ENCODE results near the gene RPLP1.

RPLP1 gene

DNA sequence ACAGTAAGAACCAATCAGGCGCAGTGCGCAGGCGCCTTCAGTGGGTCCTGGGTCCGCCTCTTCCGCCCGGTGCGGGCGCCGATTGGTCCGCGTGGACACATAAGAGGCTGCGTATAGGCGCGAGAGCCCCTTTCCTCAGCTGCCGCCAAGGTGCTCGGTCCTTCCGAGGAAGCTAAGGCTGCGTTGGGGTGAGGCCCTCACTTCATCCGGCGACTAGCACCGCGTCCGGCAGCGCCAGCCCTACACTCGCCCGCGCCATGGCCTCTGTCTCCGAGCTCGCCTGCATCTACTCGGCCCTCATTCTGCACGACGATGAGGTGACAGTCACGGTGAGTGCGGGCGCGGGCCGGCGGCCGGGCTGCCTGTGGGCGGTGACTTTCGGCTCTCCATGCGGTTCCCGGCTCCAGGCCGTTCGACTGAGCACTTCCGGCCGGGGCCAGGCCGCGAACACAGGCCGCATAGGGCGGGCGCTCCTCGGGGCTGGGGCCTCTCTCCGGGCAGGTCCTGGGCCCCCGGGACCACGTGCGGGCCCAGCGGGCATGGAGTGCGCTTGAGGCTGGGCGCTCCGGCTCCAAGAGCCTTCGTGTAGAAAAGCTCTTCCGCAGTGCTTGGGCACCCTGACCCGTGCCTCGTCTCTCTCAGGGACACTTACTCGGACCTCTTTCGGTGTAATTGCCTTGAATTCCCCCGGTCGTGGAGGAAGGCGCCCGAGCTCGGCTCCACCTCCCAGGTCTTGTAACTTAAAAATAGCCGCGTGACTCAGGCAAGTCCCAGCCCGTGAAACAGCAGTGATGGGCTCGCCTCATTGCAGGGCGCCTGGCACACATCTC is at the start of gene RPLP1:
TSS of gene RPLP1 (plus strand) at position 127 of the 830 bp plus-strand sequence. CDS start at position 258, 131 bp downstream.
- TF ChIP-seq CREB1 (IDR thresholded peaks at IDR 0.05; ENCODE audit: low read depth) = no peak
- TF ChIP-seq RAD21 (IDR thresholded peaks at IDR 0.05; ENCODE audit: low read depth) = no peak
- TF ChIP-seq, protein P1, sequence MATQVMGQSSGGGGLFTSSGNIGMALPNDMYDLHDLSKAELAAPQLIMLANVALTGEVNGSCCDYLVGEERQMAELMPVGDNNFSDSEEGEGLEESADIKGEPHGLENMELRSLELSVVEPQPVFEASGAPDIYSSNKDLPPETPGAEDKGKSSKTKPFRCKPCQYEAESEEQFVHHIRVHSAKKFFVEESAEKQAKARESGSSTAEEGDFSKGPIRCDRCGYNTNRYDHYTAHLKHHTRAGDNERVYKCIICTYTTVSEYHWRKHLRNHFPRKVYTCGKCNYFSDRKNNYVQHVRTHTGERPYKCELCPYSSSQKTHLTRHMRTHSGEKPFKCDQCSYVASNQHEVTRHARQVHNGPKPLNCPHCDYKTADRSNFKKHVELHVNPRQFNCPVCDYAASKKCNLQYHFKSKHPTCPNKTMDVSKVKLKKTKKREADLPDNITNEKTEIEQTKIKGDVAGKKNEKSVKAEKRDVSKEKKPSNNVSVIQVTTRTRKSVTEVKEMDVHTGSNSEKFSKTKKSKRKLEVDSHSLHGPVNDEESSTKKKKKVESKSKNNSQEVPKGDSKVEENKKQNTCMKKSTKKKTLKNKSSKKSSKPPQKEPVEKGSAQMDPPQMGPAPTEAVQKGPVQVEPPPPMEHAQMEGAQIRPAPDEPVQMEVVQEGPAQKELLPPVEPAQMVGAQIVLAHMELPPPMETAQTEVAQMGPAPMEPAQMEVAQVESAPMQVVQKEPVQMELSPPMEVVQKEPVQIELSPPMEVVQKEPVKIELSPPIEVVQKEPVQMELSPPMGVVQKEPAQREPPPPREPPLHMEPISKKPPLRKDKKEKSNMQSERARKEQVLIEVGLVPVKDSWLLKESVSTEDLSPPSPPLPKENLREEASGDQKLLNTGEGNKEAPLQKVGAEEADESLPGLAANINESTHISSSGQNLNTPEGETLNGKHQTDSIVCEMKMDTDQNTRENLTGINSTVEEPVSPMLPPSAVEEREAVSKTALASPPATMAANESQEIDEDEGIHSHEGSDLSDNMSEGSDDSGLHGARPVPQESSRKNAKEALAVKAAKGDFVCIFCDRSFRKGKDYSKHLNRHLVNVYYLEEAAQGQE (IDR thresholded peaks at IDR 0.05; ENCODE audit: low read depth) = 0 out of 2 replicates have a peak, but pooled peaks have one; percentile 24
- TF ChIP-seq TCF12 (IDR thresholded peaks at IDR 0.05; ENCODE audit: low read depth) = peak; percentile 58
- TF ChIP-seq EGR1 (IDR thresholded peaks at IDR 0.05) = no peak
- peak; percentile 100 for TF ChIP-seq TAF1 (IDR thresholded peaks at IDR 0.05; ENCODE audit: low read depth)
- TF ChIP-seq, protein P2, sequence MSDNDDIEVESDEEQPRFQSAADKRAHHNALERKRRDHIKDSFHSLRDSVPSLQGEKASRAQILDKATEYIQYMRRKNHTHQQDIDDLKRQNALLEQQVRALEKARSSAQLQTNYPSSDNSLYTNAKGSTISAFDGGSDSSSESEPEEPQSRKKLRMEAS (IDR thresholded peaks at IDR 0.05) = peak; percentile 90
- TF ChIP-seq YY1 (IDR thresholded peaks at IDR 0.05; ENCODE audit: low read depth) = peak; percentile 75
- peak; percentile 8; the same call in 1 of the 2 replicates for TF ChIP-seq NFIC (IDR thresholded peaks at IDR 0.05)
- no peak for TF ChIP-seq ZBTB7A (IDR thresholded peaks at IDR 0.05; ENCODE audit: low read depth)
- TF ChIP-seq, protein P3, sequence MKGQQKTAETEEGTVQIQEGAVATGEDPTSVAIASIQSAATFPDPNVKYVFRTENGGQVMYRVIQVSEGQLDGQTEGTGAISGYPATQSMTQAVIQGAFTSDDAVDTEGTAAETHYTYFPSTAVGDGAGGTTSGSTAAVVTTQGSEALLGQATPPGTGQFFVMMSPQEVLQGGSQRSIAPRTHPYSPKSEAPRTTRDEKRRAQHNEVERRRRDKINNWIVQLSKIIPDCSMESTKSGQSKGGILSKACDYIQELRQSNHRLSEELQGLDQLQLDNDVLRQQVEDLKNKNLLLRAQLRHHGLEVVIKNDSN (IDR thresholded peaks at IDR 0.05) = peak; percentile 50
- TF ChIP-seq CEBPB (IDR thresholded peaks at IDR 0.05) = no peak
- TF ChIP-seq EP300 (IDR thresholded peaks at IDR 0.05; ENCODE audit: borderline replicate concordance) = no peak
- peak; percentile 27; the same call in 1 of the 2 replicates for TF ChIP-seq FOXM1 (IDR thresholded peaks at IDR 0.05; ENCODE audit: borderline replicate concordance, low read depth)

DNA sequence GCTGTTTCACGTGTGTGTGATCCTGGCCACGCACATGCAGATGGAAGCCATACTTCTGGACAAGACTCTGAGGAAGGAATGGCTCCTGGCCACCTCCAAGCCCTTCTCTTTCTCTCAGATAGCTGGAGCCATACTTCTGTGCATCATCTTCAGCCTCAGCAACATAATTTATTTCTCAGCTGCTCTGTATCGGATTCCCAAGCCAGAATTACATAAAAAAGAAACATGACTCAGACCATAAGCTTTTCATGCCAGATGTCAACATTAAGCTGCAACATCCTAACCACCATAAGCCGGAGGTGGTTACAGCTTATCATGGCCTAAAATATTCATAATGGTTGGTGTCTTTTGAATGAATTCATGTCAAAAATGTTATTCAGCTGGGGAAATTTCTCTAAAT is 49.0 kb upstream of the RPLP1 start:
- TF ChIP-seq, protein P1 (IDR thresholded peaks at IDR 0.05; ENCODE audit: low read depth) = no peak
- no peak for TF ChIP-seq YY1 (IDR thresholded peaks at IDR 0.05; ENCODE audit: low read depth)
- no peak for TF ChIP-seq CREB1 (IDR thresholded peaks at IDR 0.05; ENCODE audit: low read depth)

DNA sequence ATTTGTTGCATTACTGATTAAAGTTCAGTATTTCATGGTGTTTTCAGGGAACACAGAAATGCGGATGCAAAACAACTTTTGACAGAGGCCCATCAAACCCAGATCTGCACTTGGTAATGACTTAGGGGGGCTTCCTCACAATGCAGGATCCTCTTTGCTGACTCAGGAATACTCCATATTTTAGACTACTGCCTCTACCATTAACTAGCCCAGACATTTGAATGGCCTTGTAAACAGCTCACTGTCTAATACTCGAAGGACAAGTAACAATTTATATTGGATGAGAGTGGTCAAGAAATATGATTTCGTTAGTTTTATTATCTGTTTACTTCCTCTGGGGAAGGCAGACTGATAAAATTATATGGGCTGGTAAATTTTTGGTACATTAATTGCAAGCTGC is 47.5 kb upstream of the RPLP1 start:
- no peak for TF ChIP-seq YY1 (IDR thresholded peaks at IDR 0.05; ENCODE audit: low read depth)

DNA sequence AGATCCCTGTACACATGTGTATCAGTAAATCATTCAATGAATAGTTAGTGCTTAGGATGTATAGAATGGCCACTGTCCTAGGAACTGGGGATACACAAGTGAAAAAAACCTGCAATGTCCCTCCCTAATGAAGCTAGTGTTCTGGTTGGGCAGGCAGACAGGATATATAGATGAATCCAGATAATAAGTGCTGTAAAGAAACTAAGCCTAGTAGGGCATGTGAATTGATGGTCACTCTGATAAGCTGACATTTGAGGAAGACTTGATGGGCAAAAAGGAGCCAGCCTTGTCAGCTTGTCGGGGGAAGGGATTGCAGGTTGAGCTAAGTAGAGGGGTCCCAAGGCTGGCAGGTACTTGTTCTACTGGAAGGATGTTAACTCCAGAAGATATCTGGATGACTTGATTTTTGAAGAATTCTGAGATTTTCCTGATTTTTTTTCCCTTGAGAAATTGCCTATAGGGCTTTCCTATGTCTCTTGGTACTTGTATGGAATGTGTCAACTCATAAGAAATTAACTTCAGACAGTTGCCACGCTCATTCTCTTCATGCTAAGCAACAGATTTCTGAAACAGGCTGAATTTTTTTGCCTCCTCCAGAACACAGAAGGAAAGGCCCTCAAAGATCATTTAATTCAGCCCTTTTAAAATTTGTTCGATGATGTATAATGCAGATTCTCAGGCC is 44.8 kb upstream of the RPLP1 start:
- TF ChIP-seq ZBTB7A (IDR thresholded peaks at IDR 0.05; ENCODE audit: low read depth) (no peak), NFIC (IDR thresholded peaks at IDR 0.05) (no peak), FOXM1 (IDR thresholded peaks at IDR 0.05; ENCODE audit: borderline replicate concordance, low read depth) (no peak)
- TF ChIP-seq, protein P2 (IDR thresholded peaks at IDR 0.05) = no peak

DNA sequence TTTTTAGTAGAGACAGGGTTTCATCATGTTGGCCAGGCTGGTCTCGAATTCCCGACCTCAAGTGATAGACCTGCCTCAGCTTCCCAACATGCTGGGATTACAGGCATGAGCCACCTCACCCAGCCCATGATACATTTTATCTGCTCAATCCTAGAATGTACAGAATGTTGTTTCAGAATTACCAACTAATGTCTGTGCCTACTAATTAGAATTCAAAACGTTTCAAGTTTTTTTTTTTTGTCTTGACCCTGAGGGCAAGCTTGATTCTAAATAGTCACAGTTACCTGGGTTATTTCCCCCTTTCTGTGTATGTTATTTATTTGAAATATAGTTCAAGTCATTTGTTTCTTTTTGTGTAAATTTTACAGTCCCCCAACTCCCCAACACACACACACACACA is 43.8 kb upstream of the RPLP1 start:
- no peak for TF ChIP-seq YY1 (IDR thresholded peaks at IDR 0.05; ENCODE audit: low read depth)
- no peak for TF ChIP-seq NFIC (IDR thresholded peaks at IDR 0.05)
- TF ChIP-seq CREB1 (IDR thresholded peaks at IDR 0.05; ENCODE audit: low read depth) = no peak
- TF ChIP-seq, protein P2 (IDR thresholded peaks at IDR 0.05) = no peak

DNA sequence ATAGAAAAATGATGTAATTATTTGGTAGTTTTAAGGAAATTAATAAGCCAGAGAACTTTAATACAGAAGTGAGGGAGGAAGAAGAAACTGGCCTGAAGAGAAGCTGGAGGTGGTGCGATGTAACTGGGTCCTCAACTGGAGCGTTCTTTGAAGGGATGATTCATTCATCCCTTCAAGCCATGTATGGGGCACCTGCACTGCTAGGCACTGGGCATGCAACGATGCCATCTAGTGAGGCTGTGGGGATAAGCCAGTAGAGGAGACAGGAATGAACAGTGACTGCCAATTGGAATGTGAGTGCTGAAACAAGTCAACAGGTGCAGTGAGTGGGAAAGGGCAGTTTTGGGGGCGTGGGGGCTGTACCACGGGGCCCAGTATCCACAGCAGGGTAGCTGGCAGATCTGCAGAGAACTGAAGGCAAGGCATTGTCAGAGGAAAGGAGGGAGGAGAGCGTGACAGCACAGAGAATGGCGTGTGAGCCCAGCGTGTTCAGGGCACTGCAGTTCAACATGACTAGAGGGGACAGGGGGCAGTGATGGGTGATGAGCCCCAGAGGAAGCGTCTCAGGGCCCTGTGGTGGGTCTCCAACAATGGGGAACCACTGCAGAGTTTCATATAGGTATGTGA is 42.3 kb upstream of the RPLP1 start:
- peak; percentile 64 for TF ChIP-seq RAD21 (IDR thresholded peaks at IDR 0.05; ENCODE audit: low read depth)
- TF ChIP-seq, protein P3 (IDR thresholded peaks at IDR 0.05) = no peak
